Measurements from ENCODE around the gene KIF13A.
"Not testable (repeated sequence)": the region's sequence is repeated elsewhere in the genome, so short reads cannot be mapped to it uniquely, and the experiment has no call there.

Gene KIF13A

DNA sequence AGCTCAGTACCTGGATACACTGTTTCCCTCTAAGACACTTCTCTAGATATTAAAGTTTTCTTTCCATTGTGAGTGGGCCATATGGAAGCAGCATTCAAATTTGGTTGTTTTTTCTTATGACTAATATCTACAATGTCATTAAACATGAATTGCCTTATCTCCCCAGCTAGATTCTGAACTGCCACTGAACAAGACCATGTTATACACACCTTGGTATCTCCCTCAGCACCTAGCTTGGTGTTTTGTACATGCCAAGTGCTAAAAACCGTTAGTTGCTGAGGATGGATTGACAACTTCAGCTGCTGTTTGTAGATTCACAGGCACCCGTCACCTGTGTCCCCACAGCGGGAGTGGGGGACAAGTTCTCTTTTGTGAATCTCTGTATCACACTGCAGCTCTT, 131.1 kb downstream of the KIF13A start:
- no peak overlapping the region for H3K4me3 ChIP-seq (ENCODE audit: low read depth, low read length)

DNA sequence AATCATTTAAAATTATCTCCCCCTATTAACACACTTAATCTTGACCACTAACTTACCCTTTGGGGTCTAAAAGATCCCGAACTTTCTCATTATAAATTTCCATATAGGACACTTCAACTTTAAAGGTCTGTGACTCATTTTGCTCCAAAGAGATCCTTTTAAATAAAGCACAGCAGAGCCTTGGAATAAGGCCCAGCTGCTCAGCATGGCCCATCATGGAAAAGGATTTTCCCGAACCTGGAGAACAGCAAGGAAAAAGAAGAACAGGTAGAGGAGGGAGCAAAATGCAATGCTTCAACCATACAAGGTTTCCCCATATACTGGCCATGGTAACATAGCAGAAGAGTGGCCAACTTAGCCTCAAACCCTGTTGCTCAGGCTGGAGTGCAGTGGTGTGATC, 132.1 kb downstream of the KIF13A start:
- H3K4me3 ChIP-seq (ENCODE audit: low read depth, low read length) = no peak overlapping the region

DNA sequence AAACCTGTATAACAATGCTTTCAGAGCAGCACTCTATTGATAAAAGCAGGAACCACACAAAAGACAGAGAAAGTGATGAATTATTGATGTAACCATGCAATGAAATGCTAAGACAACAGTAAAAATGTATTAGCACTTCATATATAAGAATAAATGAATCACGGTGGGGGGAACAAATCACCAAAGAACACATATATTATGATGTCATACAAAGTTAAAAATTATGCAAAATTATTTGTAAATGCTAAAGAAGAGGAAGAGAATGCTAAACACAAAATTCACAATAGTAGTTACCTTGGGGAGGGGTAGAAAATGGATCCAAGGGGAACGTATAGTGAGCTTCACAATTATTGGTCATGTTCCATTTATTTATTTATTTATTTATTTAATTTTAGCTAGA, 133.9 kb downstream of the KIF13A start:
- H3K4me3 ChIP-seq (ENCODE audit: low read depth, low read length) = no peak overlapping the region

DNA sequence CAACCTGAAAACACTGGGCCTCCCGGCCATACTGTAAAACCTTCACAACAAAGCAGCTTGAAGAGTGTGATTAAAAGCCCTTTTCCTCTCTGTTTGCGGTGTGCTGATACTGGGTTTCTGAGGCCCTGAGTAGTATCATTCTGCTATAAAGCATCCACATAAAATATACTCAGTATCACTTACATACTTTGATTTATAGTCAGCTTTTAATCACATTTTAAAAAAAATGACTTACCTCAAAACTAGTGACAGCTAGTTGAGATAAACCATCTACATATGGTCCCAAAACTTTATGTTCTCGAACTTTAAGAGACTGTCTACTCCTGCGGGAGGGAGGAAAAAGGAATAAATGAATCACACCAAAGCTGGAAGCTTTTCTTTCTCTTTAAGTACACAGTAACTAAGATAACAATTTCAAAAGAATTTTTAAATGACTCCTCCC, 135.7 kb downstream of the KIF13A start:
- H3K4me3 ChIP-seq (ENCODE audit: low read depth, low read length) = no peak overlapping the region

DNA sequence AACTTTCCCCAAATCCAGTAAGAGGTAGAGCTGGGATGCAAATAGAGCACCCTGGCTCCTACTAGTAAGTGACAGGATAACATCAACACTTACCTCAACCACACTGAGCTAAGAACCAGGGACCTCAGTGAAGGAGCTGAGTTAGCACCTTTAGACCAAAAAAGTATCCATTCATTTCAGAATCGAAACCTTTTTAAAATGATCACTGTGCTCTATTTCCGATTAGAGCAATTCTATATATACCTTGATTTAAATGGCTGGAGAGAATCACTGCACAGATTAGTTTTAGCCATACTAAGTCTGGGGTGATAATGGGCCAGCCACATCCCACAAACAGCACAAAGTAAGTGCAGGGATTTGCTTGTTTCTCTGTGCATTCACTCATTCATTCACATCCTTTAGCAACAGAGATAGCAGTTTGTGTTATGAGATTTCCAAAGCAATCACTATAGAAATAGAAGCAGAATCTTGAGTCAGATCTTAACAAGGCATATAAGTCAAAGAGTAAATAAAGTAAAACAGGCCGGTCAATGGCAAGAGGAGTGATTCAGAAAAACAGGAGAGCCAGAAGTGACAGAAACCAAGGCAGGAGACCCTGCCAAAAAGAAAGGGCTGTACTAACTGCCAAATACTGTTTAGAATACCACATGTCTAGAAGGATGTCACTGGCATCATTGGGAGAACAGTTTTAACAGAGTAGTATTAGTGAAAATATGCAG, 136.3 kb downstream of the KIF13A start:
- no peak overlapping the region for H3K4me3 ChIP-seq (ENCODE audit: low read depth, low read length)

DNA sequence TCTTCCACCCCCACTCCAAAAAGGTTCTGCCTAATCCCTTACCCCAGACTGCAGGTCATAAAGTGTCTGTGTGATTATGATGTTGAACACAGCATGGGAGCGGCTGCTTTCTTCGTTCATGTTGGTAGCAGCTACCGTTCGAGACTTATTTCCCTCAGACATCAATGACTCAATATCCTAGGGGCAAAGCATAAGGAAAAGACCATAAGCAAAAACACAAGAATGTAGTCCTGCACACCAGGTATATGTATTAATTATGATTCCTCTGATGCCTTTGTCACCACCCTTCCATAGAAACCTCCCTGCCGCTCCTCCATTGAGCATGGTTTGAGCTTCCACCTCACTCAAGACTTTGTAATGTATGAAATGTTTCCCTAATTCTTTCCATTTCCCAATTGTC, 137.2 kb downstream of the KIF13A start:
- H3K4me3 ChIP-seq (ENCODE audit: low read depth, low read length) = no peak overlapping the region

DNA sequence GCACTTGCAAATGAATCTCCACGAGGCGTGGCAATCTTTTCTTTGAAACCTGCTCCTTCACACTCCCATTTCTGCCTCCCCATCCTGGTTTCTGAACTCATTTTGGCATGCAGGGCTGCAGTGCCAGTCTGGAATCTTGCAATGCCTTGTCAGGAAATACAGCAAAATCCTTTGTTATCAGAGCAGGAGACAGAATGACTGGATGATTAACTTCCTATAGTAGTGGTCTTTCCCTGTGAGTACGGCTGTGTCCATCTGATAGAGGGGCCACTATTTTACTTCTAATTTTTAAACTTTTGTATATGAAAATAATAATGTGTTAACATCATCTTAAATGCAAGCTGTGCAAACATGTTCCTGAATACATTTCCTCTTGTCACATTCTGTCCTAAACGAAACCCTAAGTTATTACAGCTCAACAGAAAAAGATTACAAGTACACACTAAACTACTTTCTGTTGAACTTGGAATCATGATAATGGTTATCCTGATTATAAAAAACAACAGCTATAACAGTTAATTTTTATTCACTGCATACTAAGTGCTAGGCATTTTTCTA, 140.2 kb downstream of the KIF13A start:
- no peak overlapping the region for H3K4me3 ChIP-seq (ENCODE audit: low read depth, low read length)

DNA sequence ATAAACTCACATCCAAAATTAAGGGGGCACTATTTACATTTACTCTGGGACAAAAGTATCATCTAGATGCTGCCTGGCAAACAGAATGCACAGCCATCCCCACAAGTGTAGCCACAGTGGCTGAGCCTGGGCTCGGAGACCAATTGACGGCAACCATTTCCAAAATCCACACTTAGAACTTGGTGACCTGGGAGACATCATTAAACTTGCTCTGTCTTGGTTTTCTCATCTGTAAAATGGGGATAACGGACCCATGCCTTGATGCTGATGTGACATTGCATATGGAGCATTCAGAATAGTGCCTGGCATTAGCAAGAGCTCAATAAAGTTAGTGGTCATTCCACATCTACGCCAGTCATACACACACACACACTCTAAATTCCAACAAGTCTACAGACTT, 140.7 kb downstream of the KIF13A start:
- H3K4me3 ChIP-seq (ENCODE audit: low read depth, low read length) = no peak overlapping the region

DNA sequence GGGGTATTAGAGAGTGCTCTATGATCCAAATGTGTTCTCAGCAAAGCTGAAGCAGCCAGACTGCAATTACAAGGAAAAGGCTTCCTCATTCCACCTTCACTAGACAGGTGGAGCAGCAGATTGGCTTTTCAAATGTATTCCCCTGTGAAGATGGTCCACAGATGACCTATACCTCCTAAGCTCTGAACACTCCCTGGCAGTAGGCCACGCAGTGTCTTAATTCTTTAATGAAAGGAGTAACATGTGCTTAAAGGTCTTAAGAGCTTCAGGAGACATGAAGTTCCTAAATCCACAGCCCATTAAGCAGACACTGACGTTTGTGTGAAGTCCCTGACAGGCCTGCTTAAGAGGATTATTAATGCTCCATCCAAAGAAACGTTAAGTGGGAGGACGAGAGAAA, 141.8 kb downstream of the KIF13A start:
- H3K4me3 ChIP-seq (ENCODE audit: low read depth, low read length) = no peak overlapping the region

DNA sequence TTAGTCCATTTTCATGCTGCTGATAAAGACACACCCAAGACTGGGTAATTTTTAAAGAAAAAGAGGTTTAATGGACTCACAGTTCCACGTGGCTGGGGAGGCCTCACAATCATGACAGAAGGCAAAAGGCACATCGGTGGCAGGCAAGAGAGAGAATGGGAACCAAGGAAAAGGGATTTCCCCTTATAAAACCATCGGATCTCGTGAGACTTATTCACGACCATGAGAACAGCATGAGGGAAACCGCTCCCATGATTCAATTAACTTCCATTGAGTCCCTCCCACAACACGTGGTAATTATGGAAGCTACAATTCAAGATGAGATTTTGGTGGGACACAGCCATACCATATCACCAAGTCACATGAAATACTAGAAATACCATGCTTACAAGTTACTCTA, 142.5 kb downstream of the KIF13A start:
- H3K4me3 ChIP-seq (ENCODE audit: low read depth, low read length) = not testable (repeated sequence)

DNA sequence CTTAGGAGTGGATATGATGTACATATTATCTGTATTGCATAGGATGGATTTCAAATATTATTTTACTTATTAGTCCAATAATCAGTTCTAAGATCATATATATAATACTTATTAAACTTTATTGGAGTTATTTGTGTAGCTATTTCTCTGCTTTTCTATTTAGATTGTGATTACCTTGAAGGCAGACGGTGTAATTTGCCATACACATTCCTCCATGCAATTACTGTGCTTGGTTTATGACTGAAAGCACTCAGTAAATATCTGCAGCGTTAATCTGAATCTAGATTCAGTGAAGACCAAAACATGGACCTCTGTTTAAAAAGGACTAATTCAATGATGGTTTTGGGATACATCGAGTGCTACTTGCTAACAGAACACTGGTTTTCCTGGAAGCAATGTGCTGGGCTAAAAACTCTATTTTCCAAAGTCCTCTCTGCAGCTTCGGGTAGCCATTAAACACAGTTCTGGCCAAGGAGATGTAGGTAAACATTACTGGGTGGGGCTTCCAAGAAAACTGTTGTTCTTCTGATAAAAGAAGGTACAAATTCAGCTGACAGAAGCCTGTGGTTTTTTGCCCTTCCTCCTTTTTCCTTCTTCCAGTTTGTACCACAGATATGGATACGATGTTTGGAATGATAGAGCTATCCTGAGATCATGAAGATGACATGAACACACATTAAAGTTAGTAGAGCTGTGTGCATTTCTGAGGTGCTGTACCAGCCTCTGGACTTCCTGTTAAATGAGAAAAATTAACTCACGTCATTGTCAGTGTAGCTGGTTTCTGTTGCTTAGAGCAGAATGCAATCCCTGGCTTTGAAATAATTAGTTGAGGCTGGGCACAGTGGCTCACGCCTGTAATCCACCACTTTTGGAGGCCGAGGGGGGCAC, 144.3 kb downstream of the KIF13A start:
- no peak overlapping the region for H3K4me3 ChIP-seq (ENCODE audit: low read depth, low read length)

DNA sequence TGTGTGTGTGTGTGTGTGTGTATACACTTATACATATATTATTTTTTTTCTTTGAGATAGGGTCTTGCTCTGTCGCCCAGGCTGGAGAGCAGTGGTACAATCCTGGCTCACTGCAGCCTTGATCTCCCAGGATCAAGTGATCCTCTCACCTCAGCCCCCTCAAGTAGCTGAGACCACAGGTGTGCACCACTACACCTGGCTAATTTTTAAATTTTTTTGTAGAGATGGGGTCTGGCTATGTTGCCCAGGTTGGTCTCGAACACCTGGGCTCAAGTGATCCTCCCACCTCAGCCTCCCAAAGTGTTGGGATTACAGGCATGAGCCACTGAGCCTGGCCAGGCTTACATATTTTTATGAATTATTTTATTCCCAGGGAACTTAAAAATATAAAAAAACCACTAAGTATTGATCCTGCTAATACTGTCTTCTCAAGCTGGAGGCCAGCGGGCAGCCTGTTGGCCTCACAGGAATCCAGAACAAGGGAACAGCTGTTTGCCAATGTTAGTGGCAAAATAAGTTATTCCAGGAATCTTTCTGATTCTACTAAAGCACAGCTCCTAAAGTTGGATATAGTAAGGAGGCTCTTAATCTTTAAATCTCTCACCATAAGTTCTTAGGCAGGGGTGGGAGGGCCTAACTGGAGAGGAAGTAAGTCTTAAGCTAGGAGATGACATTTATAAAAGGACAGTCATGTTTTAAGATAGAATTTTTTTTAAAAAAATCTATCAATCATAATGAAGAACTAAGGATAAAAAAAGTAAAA, 145.2 kb downstream of the KIF13A start:
- H3K4me3 ChIP-seq (ENCODE audit: low read depth, low read length) = no peak overlapping the region

DNA sequence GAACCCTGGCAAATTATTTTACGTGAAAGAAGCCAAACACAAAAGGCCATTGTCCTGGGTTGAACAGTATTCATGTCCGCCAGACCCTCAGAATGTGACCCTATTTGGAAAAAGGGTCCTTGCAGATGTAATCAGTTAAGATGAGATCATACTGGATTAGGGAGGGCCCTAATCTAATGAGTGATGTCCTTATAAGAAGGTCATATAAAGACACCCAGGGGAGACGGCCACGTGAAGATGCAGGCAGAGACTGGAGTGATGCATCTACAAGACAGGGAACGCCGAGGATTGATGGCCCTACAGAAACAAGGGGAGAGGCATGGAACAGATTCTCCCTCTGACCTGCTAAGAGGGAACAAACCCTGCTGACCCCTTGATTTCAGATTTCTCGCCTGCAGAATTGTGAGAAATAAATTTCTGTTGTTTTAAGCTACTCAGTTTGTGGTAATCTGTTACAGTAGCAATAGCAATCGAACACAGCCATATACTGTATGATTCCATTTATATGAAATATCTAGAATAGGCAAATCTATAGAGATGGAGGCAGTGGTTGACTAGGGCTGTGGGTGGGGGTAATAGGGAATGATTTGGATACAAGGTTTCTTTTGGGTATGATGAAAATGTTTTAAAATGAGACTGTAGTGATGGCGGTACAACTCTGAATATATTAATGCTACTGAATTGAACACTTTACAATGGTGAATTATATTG, 147.8 kb downstream of the KIF13A start:
- no peak overlapping the region for H3K4me3 ChIP-seq (ENCODE audit: low read depth, low read length)

DNA sequence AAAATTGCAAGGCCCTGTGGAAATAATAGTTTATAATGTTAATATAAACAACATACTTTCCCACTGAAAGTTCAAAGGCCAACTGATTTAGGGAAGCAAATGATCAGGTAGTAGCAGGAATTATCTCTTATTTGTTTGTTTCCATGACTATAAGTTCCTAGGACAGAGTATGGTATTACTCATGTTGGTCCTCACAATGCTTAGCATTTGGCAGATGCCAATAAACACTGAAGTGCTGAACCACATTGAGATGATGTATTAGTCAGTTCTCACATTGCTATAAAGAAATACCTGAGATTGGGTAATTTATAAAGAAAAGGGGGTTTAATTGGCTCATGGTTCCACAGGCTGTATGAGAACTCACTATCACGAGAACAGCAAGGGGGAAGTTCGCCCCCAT, 151.1 kb downstream of the KIF13A start:
- no peak overlapping the region for H3K4me3 ChIP-seq (ENCODE audit: low read depth, low read length)

DNA sequence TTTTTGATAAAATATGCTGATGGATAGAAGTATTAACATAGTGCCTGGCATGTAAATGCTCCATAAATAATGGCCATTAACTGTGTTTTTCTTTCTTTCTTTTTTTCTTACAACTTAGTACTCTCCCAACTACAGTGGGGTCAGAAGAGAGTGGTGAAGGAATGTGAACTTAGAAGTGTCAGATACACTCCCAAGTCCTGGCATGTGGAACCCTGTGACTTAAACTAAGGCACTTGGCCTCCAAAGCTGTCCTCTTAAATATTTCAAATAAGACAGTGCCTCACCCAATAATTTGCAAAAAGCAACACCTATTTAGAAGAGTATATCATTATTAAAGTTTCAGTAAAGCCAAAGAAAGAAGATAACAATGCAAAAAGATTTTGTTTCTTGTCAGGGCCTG, 151.7 kb downstream of the KIF13A start:
- no peak overlapping the region for H3K4me3 ChIP-seq (ENCODE audit: low read depth, low read length)

DNA sequence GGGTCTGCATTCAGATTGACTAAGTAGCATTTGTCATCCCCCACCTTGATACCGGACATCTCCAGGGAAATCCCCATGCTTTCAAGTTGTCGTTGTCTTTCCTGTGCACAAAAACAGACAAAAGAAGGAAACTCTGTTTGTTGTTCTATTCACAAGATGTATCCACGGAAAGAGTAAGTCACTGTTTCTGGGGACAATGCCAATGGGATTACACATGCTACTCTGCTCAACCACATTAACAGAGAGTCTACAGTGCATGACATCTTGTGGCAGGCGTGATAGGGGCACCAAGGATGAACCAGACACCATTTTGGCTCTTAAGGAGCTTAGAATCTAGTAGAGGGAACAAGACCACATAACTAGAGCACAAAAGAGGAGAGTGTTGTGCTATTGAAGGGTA, 156.3 kb downstream of the KIF13A start:
- no peak overlapping the region for H3K4me3 ChIP-seq (ENCODE audit: low read depth, low read length)

DNA sequence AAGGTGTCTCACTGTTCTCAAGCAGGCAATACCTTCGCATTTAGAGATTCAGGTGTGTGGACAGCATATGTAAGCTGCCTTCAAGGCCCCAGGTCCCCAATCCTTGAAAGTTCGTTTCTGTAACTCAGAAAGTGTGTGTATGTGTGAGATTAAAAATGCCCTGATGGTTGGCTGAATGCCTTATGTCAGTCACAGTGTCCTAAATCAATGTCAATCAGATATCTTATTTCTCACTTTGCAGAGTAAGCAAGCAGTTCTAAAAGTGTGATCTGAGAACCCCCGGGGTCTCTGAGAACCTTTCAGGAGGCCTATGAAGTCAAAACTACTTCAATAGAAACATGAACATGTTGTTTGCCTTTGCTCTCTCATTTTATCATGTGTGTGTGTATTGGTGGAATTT, 157.5 kb downstream of the KIF13A start:
- no peak overlapping the region for H3K4me3 ChIP-seq (ENCODE audit: low read depth, low read length)

DNA sequence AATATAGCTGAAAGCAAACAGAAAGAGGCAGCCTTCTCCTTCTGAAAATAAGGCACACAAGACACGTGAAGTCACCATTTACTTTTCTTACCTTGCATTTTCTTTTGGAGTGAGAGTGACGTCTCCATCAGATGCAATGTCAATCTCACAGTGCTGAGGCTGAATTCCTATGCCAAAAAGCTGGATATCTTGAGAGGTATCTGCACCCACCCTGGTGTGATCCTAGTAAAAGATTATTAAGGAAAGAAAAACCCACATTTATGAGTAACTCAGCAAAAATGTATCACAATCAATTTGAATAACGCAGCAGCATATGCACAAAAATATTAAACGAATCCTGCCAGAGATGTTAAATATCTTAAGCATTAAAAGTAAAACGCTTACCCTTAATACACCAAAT, 159.3 kb downstream of the KIF13A start:
- H3K4me3 ChIP-seq (ENCODE audit: low read depth, low read length) = no peak overlapping the region

DNA sequence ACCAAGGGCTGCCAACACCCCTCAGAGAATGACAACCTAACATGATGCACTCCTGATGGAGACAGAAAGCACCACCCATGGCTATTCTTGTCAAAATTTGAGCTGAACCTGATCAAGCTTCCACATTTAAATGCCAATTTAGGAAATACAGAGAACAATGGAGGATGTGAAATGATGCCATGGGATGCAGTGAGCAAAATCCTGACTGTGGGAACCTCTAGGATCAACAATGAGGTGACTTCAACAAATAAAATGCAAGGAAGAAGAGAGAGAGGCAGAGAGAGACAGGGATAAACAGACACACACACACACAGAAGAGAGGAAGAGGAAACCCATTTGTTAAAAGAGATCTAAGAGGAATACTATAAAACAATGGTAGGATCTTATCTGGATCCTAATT, 161.1 kb downstream of the KIF13A start:
- H3K4me3 ChIP-seq (ENCODE audit: low read depth, low read length) = no peak overlapping the region

DNA sequence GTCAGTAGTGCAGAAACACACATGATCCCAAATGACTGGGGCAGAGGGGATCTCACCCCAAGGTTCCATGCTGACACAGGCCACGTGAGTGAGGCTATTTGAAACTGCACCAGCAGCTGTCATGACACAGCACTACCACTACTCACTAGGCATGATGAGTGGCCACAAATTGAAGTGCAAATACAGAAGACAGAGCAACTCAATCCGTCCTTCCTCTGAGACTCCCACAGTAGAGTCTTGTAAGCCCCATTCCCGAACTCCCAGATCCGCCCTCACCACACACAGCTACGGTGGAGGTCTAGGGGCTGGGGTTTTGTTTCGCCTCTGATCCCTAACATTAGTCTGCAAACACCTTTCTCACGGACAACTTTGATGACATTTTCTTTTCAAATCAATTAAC, 167.4 kb downstream of the KIF13A start:
- no peak overlapping the region for H3K4me3 ChIP-seq (ENCODE audit: low read depth, low read length)

DNA sequence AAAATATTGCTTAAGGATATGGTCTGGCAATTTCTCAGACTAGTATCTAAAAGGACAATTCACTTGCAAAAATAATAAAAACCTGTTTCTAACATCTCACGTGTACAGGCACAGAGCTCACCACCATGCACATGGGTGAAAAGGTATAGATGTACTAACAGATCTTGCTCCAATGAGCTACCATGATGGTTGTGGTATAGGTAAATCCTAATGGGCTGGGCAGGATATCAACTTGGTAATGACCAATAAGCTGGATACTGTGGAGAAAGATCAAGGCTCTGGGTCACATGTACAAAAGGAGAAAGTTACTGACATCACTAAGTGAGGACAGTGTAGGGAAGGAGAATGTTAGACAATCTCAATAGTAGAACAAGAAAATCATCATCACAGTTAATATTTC, 169.7 kb downstream of the KIF13A start:
- no peak overlapping the region for H3K4me3 ChIP-seq (ENCODE audit: low read depth, low read length)
